ENCODE data around the gene CHD1L.
"Not testable (repeated sequence)": the region's sequence is repeated elsewhere in the genome, so short reads cannot be mapped to it uniquely, and the experiment has no call there.

Gene CHD1L

DNA sequence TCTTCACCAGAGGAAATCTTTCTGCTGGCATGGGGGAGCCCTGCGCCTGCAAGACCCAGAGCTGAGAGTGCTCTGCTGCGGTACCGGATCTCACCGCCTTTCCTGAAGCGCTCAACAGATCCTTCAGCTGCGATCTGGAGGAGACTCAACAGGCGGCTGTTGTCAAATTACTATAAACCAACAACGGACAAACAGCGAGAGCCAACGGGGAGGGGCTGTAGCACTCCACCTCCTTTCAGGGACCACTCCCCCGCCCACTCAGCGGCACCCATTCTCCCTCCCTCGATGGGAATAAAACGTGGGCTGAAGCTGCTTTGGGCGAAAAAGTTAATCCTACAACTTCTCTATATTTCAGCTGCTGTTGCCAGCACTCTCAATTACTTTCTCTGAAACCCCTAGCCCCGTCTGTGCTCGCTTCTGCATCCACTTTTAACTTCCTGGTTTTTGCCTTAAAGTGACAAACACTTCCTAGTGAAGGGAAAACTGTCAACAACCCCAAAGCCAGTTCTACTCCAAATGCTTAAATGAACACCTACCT lies 17.2 kb upstream of the CHD1L start, which contains the start of gene FMO5:
FMO5 (minus strand) TSS at position 147 of the 538 bp plus-strand sequence. CDS start 310 bp downstream, outside the sequence.
- Histone ChIP-seq H4K20me1 (ENCODE audit: insufficient read depth, low read length, poor library complexity, severe bottlenecking) (no peaks in the 10 kb centered on the region), H3K9me3 (ENCODE audit: insufficient read depth, low read depth, low read length) (no peaks in the 10 kb centered on the region), H3K79me2 (ENCODE audit: insufficient read depth, low read length) (no peaks in the 10 kb centered on the region), H3F3A (ENCODE audit: low read depth) (no peaks in the 10 kb centered on the region), H2AFZ (ENCODE audit: low read length) (peak within 1 kb of the TSS; percentile 98), H3K9ac (ENCODE audit: low read depth, low read length, poor library complexity, severe bottlenecking) (peak within 1 kb of the TSS; percentile 73), H3K36me3 (ENCODE audit: insufficient read depth, low read length) (no peaks in the 10 kb centered on the region), H3K4me3 (ENCODE audit: low read length, poor library complexity, severe bottlenecking) (peak within 1 kb of the TSS; percentile 84), H3K9me2 (replicated peaks; ENCODE audit: low read depth, low read length) (no peaks in the 10 kb centered on the region), H3K27me3 (ENCODE audit: insufficient read depth, low read length, poor library complexity, severe bottlenecking) (no peaks in the 10 kb centered on the region), H3K4me1 (ENCODE audit: insufficient read depth, low read length, poor library complexity, severe bottlenecking) (peaks cover 23% of the 10 kb centered on the region), H3K4me2 (ENCODE audit: low read depth, low read length, poor library complexity, severe bottlenecking) (peak within 1 kb of the TSS; percentile 95)
- TF ChIP-seq, protein P1, sequence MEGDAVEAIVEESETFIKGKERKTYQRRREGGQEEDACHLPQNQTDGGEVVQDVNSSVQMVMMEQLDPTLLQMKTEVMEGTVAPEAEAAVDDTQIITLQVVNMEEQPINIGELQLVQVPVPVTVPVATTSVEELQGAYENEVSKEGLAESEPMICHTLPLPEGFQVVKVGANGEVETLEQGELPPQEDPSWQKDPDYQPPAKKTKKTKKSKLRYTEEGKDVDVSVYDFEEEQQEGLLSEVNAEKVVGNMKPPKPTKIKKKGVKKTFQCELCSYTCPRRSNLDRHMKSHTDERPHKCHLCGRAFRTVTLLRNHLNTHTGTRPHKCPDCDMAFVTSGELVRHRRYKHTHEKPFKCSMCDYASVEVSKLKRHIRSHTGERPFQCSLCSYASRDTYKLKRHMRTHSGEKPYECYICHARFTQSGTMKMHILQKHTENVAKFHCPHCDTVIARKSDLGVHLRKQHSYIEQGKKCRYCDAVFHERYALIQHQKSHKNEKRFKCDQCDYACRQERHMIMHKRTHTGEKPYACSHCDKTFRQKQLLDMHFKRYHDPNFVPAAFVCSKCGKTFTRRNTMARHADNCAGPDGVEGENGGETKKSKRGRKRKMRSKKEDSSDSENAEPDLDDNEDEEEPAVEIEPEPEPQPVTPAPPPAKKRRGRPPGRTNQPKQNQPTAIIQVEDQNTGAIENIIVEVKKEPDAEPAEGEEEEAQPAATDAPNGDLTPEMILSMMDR (conservative IDR thresholded peaks at IDR 0.05; ENCODE audit: low read length) = 0 out of 2 replicates have a peak, but pooled peaks have one; percentile 13
- no peak for TF ChIP-seq EZH2phosphoT487 (IDR thresholded peaks at IDR 0.05; ENCODE audit: borderline replicate concordance)

DNA sequence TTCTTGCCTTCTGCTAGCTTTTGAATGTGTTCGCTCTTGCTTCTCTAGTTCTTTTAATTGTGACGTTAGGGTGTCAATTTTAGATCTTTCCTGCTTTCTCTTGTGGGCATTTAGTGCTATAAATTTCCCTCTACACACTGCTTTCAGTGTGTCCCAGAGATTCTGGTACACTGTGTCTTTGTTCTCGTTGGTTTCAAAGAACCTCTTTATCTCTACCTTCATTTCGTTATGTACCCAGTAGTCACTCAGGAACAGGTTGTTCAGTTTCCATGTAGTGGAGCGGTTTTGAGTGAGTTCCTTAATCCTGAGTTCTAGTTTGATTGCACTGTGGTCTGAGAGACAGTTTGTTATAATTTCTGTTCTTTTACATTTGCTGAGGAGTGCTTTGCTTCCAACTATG lies 11.5 kb upstream of the CHD1L start:
- H3K4me1 ChIP-seq (ENCODE audit: insufficient read depth, low read length, poor library complexity, severe bottlenecking); H3K27me3 ChIP-seq (ENCODE audit: insufficient read depth, low read length, poor library complexity, severe bottlenecking); H3K4me2 ChIP-seq (ENCODE audit: low read depth, low read length, poor library complexity, severe bottlenecking); H3K36me3 ChIP-seq (ENCODE audit: insufficient read depth, low read length); H3F3A ChIP-seq (ENCODE audit: low read depth); H2AFZ ChIP-seq (ENCODE audit: low read length); H4K20me1 ChIP-seq (ENCODE audit: insufficient read depth, low read length, poor library complexity, severe bottlenecking); H3K79me2 ChIP-seq (ENCODE audit: insufficient read depth, low read length); H3K9ac ChIP-seq (ENCODE audit: low read depth, low read length, poor library complexity, severe bottlenecking); H3K9me2 ChIP-seq (replicated peaks; ENCODE audit: low read depth, low read length); H3K4me3 ChIP-seq (ENCODE audit: low read length, poor library complexity, severe bottlenecking); H3K9me3 ChIP-seq (ENCODE audit: insufficient read depth, low read depth, low read length): not testable (repeated sequence)

DNA sequence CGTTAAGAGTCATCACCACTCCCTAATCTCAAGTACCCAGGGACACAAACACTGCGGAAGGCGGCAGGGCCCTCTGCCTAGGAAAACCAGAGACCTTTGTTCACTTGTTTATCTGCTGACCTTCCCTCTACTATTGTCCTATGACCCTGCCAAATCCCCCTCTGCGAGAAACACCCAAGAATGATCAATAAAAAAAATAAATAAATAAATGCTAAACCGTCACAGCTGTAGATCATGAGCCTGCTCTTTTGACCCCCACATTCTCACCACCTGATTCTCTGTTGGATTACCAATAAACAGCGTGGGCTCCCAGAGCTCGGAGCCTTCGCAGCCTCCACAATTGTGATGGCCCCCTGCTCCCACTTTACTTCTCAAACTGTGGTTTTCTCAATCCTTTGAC lies 8.6 kb upstream of the CHD1L start:
- not testable (repeated sequence) for H3K4me3 ChIP-seq (ENCODE audit: low read length, poor library complexity, severe bottlenecking); H3K9ac ChIP-seq (ENCODE audit: low read depth, low read length, poor library complexity, severe bottlenecking); H3K4me1 ChIP-seq (ENCODE audit: insufficient read depth, low read length, poor library complexity, severe bottlenecking); H3K4me2 ChIP-seq (ENCODE audit: low read depth, low read length, poor library complexity, severe bottlenecking); H3F3A ChIP-seq (ENCODE audit: low read depth); H3K9me2 ChIP-seq (replicated peaks; ENCODE audit: low read depth, low read length); H3K79me2 ChIP-seq (ENCODE audit: insufficient read depth, low read length); H4K20me1 ChIP-seq (ENCODE audit: insufficient read depth, low read length, poor library complexity, severe bottlenecking); H2AFZ ChIP-seq (ENCODE audit: low read length); H3K27me3 ChIP-seq (ENCODE audit: insufficient read depth, low read length, poor library complexity, severe bottlenecking); H3K36me3 ChIP-seq (ENCODE audit: insufficient read depth, low read length)
- H3K9me3 ChIP-seq (ENCODE audit: insufficient read depth, low read depth, low read length) = peaks cover 14% of the 10 kb centered on the region; the same call in 1 of the 2 replicates

DNA sequence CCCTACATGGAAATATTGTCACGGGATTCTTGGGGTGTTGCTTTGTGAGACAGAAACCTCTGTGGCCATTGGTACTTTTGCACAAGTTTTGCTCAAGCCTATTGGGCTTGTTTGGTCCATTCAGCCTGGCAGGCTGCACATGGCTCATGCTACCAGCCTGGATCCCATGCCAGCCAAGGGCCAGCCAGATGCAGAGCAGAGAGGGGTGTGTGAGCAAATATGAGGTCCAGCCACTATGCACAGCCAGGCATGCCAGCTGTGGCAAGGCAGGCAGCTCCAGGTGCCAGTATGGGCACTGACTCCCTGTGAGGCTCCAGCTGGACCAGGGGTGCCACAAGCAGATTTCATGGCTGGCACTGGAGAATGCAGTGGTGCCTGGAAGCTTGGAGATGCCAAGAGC lies 6.7 kb upstream of the CHD1L start:
- no peak for TF ChIP-seq EZH2phosphoT487 (IDR thresholded peaks at IDR 0.05; ENCODE audit: borderline replicate concordance)
- TF ChIP-seq, protein P1 (conservative IDR thresholded peaks at IDR 0.05; ENCODE audit: low read length) = no peak
- H3F3A ChIP-seq (ENCODE audit: low read depth) = no peaks in the 10 kb centered on the region

More for the DNA sequence above, 6.7 kb upstream of the CHD1L start:
- no peak overlapping the region for H3K9ac ChIP-seq (ENCODE audit: low read depth, low read length, poor library complexity, severe bottlenecking)
- no peaks in the 10 kb centered on the region for H3K79me2 ChIP-seq (ENCODE audit: insufficient read depth, low read length)
- peaks cover 14% of the 10 kb centered on the region; the same call in 1 of the 2 replicates for H3K9me3 ChIP-seq (ENCODE audit: insufficient read depth, low read depth, low read length)
- H3K9me2 ChIP-seq (replicated peaks; ENCODE audit: low read depth, low read length) = no peaks in the 10 kb centered on the region
- H3K4me2 ChIP-seq (ENCODE audit: low read depth, low read length, poor library complexity, severe bottlenecking) = no peak overlapping the region
- H3K4me1 ChIP-seq (ENCODE audit: insufficient read depth, low read length, poor library complexity, severe bottlenecking) = no peaks in the 10 kb centered on the region
- no peaks in the 10 kb centered on the region for H3K27me3 ChIP-seq (ENCODE audit: insufficient read depth, low read length, poor library complexity, severe bottlenecking)
- no peaks in the 10 kb centered on the region for H3K36me3 ChIP-seq (ENCODE audit: insufficient read depth, low read length)
- no peaks in the 10 kb centered on the region for H4K20me1 ChIP-seq (ENCODE audit: insufficient read depth, low read length, poor library complexity, severe bottlenecking)
- H2AFZ ChIP-seq (ENCODE audit: low read length) = no peak overlapping the region
- H3K4me3 ChIP-seq (ENCODE audit: low read length, poor library complexity, severe bottlenecking) = no peak overlapping the region

Data from Loucy (cell line).